ENCODE measurements around the gene NBPF11.
A peak's percentile ranks its signal among the peaks of the same experiment; 100 is the strongest.
"Not testable (repeated sequence)": the region's sequence is repeated elsewhere in the genome, so short reads cannot be mapped to it uniquely, and the experiment has no call there.

The NBPF11 gene

GRCh38 chr1:148151911-148152656, at the start of gene NBPF11:
TSS of gene NBPF11 (minus strand) at chr1:148152281. CDS start at chr1:148127003, 25,278 bp downstream.
- not testable (repeated sequence) for H3K4me1 ChIP-seq (ENCODE audit: control insufficient read depth, insufficient read depth, low read length); H3K36me3 ChIP-seq (ENCODE audit: control insufficient read depth, insufficient read depth, low read length); H3K9me3 ChIP-seq (ENCODE audit: control insufficient read depth, insufficient read depth, low read length); H3K27me3 ChIP-seq (ENCODE audit: control insufficient read depth, insufficient read depth, low read length); H3K27ac ChIP-seq (ENCODE audit: low read length)
- peak within 1 kb of the TSS; percentile 71; the same call in 1 of the 2 replicates for H3K4me3 ChIP-seq (ENCODE audit: low read length)
- WGBS (ENCODE audit: insufficient coverage, insufficient read length), result no CpG with 5 or more reads among the region's 45 CpGs
- peak; percentile 35 for DNase-seq (ENCODE audit: low read depth, low spot score)

GRCh38 chr1:148197396-148197795, 45.3 kb upstream of the NBPF11 start:
- not testable (repeated sequence) for H3K9me3 ChIP-seq (ENCODE audit: control insufficient read depth, insufficient read depth, low read length); H3K4me1 ChIP-seq (ENCODE audit: control insufficient read depth, insufficient read depth, low read length); H3K36me3 ChIP-seq (ENCODE audit: control insufficient read depth, insufficient read depth, low read length); H3K27ac ChIP-seq (ENCODE audit: low read length); H3K27me3 ChIP-seq (ENCODE audit: control insufficient read depth, insufficient read depth, low read length); H3K4me3 ChIP-seq (ENCODE audit: low read length); DNase-seq (ENCODE audit: low read depth, low spot score)
- no CpG with 5 or more reads among the region's 3 CpGs for WGBS (ENCODE audit: insufficient coverage, insufficient read length)

GRCh38 chr1:148196949-148197348, 44.9 kb upstream of the NBPF11 start:
- H3K4me1 ChIP-seq (ENCODE audit: control insufficient read depth, insufficient read depth, low read length); H3K27ac ChIP-seq (ENCODE audit: low read length); H3K36me3 ChIP-seq (ENCODE audit: control insufficient read depth, insufficient read depth, low read length); H3K27me3 ChIP-seq (ENCODE audit: control insufficient read depth, insufficient read depth, low read length); H3K9me3 ChIP-seq (ENCODE audit: control insufficient read depth, insufficient read depth, low read length); DNase-seq (ENCODE audit: low read depth, low spot score); H3K4me3 ChIP-seq (ENCODE audit: low read length): not testable (repeated sequence)
- WGBS (ENCODE audit: insufficient coverage, insufficient read length), result no CpG with 5 or more reads among the region's 1 CpG

GRCh38 chr1:148195115-148195514, 43.0 kb upstream of the NBPF11 start:
- H3K4me3 ChIP-seq (ENCODE audit: low read length); DNase-seq (ENCODE audit: low read depth, low spot score); H3K4me1 ChIP-seq (ENCODE audit: control insufficient read depth, insufficient read depth, low read length); H3K9me3 ChIP-seq (ENCODE audit: control insufficient read depth, insufficient read depth, low read length); H3K27me3 ChIP-seq (ENCODE audit: control insufficient read depth, insufficient read depth, low read length); H3K36me3 ChIP-seq (ENCODE audit: control insufficient read depth, insufficient read depth, low read length); H3K27ac ChIP-seq (ENCODE audit: low read length): not testable (repeated sequence)
- no CpG with 5 or more reads among the region's 2 CpGs for WGBS (ENCODE audit: insufficient coverage, insufficient read length)

- not testable (repeated sequence) for DNase-seq (ENCODE audit: low read depth, low spot score); H3K36me3 ChIP-seq (ENCODE audit: control insufficient read depth, insufficient read depth, low read length); H3K9me3 ChIP-seq (ENCODE audit: control insufficient read depth, insufficient read depth, low read length); H3K27me3 ChIP-seq (ENCODE audit: control insufficient read depth, insufficient read depth, low read length); H3K27ac ChIP-seq (ENCODE audit: low read length); H3K4me3 ChIP-seq (ENCODE audit: low read length); H3K4me1 ChIP-seq (ENCODE audit: control insufficient read depth, insufficient read depth, low read length)
Measured at GRCh38 chr1:148188768-148189167, 36.7 kb upstream of the NBPF11 start.

- not testable (repeated sequence) for H3K9me3 ChIP-seq (ENCODE audit: control insufficient read depth, insufficient read depth, low read length); H3K4me3 ChIP-seq (ENCODE audit: low read length); H3K36me3 ChIP-seq (ENCODE audit: control insufficient read depth, insufficient read depth, low read length); H3K27me3 ChIP-seq (ENCODE audit: control insufficient read depth, insufficient read depth, low read length); H3K27ac ChIP-seq (ENCODE audit: low read length); H3K4me1 ChIP-seq (ENCODE audit: control insufficient read depth, insufficient read depth, low read length); DNase-seq (ENCODE audit: low read depth, low spot score)
Measured at GRCh38 chr1:148178682-148179081, 26.6 kb upstream of the NBPF11 start.

GRCh38 chr1:148175414-148175813, 23.3 kb upstream of the NBPF11 start:
- not testable (repeated sequence) for DNase-seq (ENCODE audit: low read depth, low spot score); H3K27me3 ChIP-seq (ENCODE audit: control insufficient read depth, insufficient read depth, low read length); H3K4me1 ChIP-seq (ENCODE audit: control insufficient read depth, insufficient read depth, low read length); H3K4me3 ChIP-seq (ENCODE audit: low read length); H3K27ac ChIP-seq (ENCODE audit: low read length); H3K9me3 ChIP-seq (ENCODE audit: control insufficient read depth, insufficient read depth, low read length); H3K36me3 ChIP-seq (ENCODE audit: control insufficient read depth, insufficient read depth, low read length)
- WGBS (ENCODE audit: insufficient coverage, insufficient read length), result no CpG with 5 or more reads among the region's 2 CpGs

GRCh38 chr1:148171995-148172394, 19.9 kb upstream of the NBPF11 start:
- not testable (repeated sequence) for H3K4me3 ChIP-seq (ENCODE audit: low read length); H3K36me3 ChIP-seq (ENCODE audit: control insufficient read depth, insufficient read depth, low read length); H3K4me1 ChIP-seq (ENCODE audit: control insufficient read depth, insufficient read depth, low read length); DNase-seq (ENCODE audit: low read depth, low spot score); H3K9me3 ChIP-seq (ENCODE audit: control insufficient read depth, insufficient read depth, low read length); H3K27me3 ChIP-seq (ENCODE audit: control insufficient read depth, insufficient read depth, low read length); H3K27ac ChIP-seq (ENCODE audit: low read length)

- Histone ChIP-seq H3K36me3 (ENCODE audit: control insufficient read depth, insufficient read depth, low read length) (no peaks in the 10 kb centered on the region), H3K4me3 (ENCODE audit: low read length) (no peak overlapping the region), H3K27ac (ENCODE audit: low read length) (no peak overlapping the region), H3K27me3 (ENCODE audit: control insufficient read depth, insufficient read depth, low read length) (no peaks in the 10 kb centered on the region), H3K4me1 (ENCODE audit: control insufficient read depth, insufficient read depth, low read length) (no peaks in the 10 kb centered on the region), H3K9me3 (ENCODE audit: control insufficient read depth, insufficient read depth, low read length) (no peaks in the 10 kb centered on the region)
- WGBS (ENCODE audit: insufficient coverage, insufficient read length), result no CpG with 5 or more reads among the region's 4 CpGs
- no peak for DNase-seq (ENCODE audit: low read depth, low spot score)
Measured at GRCh38 chr1:148166558-148167492, 14.7 kb upstream of the NBPF11 start.

- H3K4me1 ChIP-seq (ENCODE audit: control insufficient read depth, insufficient read depth, low read length), result no peaks in the 10 kb centered on the region
- H3K36me3 ChIP-seq (ENCODE audit: control insufficient read depth, insufficient read depth, low read length), result no peaks in the 10 kb centered on the region
- H3K4me3 ChIP-seq (ENCODE audit: low read length), result no peak overlapping the region
- H3K27ac ChIP-seq (ENCODE audit: low read length), result no peak overlapping the region
- no peak for DNase-seq (ENCODE audit: low read depth, low spot score)
- H3K9me3 ChIP-seq (ENCODE audit: control insufficient read depth, insufficient read depth, low read length), result no peaks in the 10 kb centered on the region
- no peaks in the 10 kb centered on the region for H3K27me3 ChIP-seq (ENCODE audit: control insufficient read depth, insufficient read depth, low read length)
- WGBS (ENCODE audit: insufficient coverage, insufficient read length), result no CpG with 5 or more reads among the region's 25 CpGs
Measured at GRCh38 chr1:148162363-148162762, 10.3 kb upstream of the NBPF11 start.
